Spleen (tissue), 11 donors: ENCODE data around the gene RPTOR. TPM values are rescaled to one million over a fixed set of nuclear protein-coding genes. Genes with fewer than 3 reads are reported as not detected.

Experiments used
- DNase-seq: peaks from one replicate; pipeline ENCODE4 v3.0.0-alpha.2; 2020
- H3K27ac ChIP-seq, 8 donors: fragments of 200-600 bp; sonication (generic) in 7 of 8; 1 replicate in 4 of 8; 2 replicates in 4 of 8; pipeline versions ENCODE4 v1.5.0 to v1.8.0; 2016 to 2021; ENCODE audit warnings: inconsistent platforms in 4 of 8, mild to moderate bottlenecking in 4 of 8, moderate library complexity in 1 of 8
- H3K27me3 ChIP-seq, 7 donors: fragments of 200-600 bp; sonication (generic) in 6 of 7; replicated peaks in 1 of 7; 1 replicate in 4 of 7; 2 replicates in 3 of 7; pipeline versions ENCODE4 v1.5.0 to v1.8.0; 2016 to 2021; ENCODE audit warnings: inconsistent platforms in 3 of 7, mild to moderate bottlenecking in 1 of 7
- H3K36me3 ChIP-seq, 6 donors: fragments of 200-600 bp; sonication (generic) in 5 of 6; 1 replicate in 4 of 6; 2 replicates in 2 of 6; pipeline versions ENCODE4 v1.5.0 to v1.8.0; 2016 to 2021; ENCODE audit warnings: inconsistent platforms in 2 of 6
- H3K4me1 ChIP-seq, 6 donors: fragments of 200-600 bp; sonication (generic) in 5 of 6; 1 replicate in 3 of 6; 2 replicates in 3 of 6; pipeline versions ENCODE4 v1.5.0 to v1.8.0; 2016 to 2021; ENCODE audit warnings: inconsistent platforms in 3 of 6
- H3K4me3 ChIP-seq, 8 donors: fragments of 200-600 bp; sonication (generic) in 7 of 8; 1 replicate in 4 of 8; 2 replicates in 4 of 8; pipeline versions ENCODE4 v1.5.0 to v1.8.0; 2016 to 2021; ENCODE audit warnings: inconsistent platforms in 4 of 8, mild to moderate bottlenecking in 4 of 8, moderate library complexity in 2 of 8
- H3K9me3 ChIP-seq, 8 donors: fragments of 200-600 bp; sonication (generic) in 7 of 8; 1 replicate in 4 of 8; 2 replicates in 4 of 8; pipeline versions ENCODE4 v1.5.0 to v1.8.0; 2016 to 2021; ENCODE audit warnings: inconsistent platforms in 4 of 8
- CTCF ChIP-seq, 11 experiments: fragments of 200-600 bp in 7 of 11; fragments of 450-650 bp in 4 of 11; sonication (generic) in 4 of 11; IDR thresholded peaks in 8 of 11; conservative IDR thresholded peaks in 3 of 11; 1 replicate in 7 of 11; 2 replicates in 4 of 11; pipeline versions ENCODE4 v1.4.0 to v1.8.0; 2016 to 2021; ENCODE audit warnings: antibody characterized with exemption in 11 of 11, inconsistent platforms in 4 of 11, mild to moderate bottlenecking in 1 of 11
- POLR2A ChIP-seq, 3 donors: fragments of 450-650 bp; IDR thresholded peaks; one replicate each; pipeline ENCODE4 v1.5.1; 2017; ENCODE audit warnings: antibody characterized with exemption in 3 of 3, mild to moderate bottlenecking in 1 of 3
- POLR2AphosphoS5 ChIP-seq, 3 donors: sonication (generic); formaldehyde crosslinking; IDR thresholded peaks; one replicate each; pipeline ENCODE4 v1.5.1; 2017; ENCODE audit warnings: antibody characterized with exemption in 3 of 3
- WGBS, 5 donors: extraction: QIAGEN DNeasy Blood & Tissue Kit in 3 of 5; methylation state at CpG; one replicate each; pipeline versions ENCODE4 v1.1.5 to v1.1.7; 2013 to 2018; 5-methylcytosine and 5-hydroxymethylcytosine counted together
- intact Hi-C: fragments of 100-400 bp; cut with DNase I; formaldehyde crosslinking; loops from one replicate; pipeline ENCODE4 v1.15.0; 2023; ENCODE audit warnings: low total_unique reads
- polyA plus RNA-seq, 3 donors: library from polyadenylated mRNA; stranded (reverse); fragments of 200-250 nt; gene quantifications; one replicate each; pipeline ENCODE4 v1.2.1, GENCODE V29; 2013
- total RNA-seq, 7 donors: library from RNA; depleted of rRNA in 3 of 7; stranded (reverse); fragments of >200 nt in 3 of 7; fragmentation: NEBNext Ultra II Directional in 4 of 7; extraction: Animal tissue kit (Norgen Biotek cat#: 25700) in 4 of 7; gene quantifications; one replicate each; pipeline versions ENCODE4 v1.1.0 to v1.2.1, GENCODE V29; 2016 to 2021
- donor health status: healthy with polysubstance abuse.
- donor health status: DM: no; HTN: no; CAD: no; lungs with moderate emphysema.
- donor health status: DM: no; HTN: no; CAD: no.
- donor health status: Bipolar disorder and iron deficiency.
- donor health status: healthy.
- donor health status: DM: no; HTN: no; CAD: no.
- donor health status: DM: yes; HTN: yes; CAD: no.

RPTOR gene
- total and polyA plus RNA-seq, 10 donors = 3.1 to 61.2 (median 40.7) TPM

DNA sequence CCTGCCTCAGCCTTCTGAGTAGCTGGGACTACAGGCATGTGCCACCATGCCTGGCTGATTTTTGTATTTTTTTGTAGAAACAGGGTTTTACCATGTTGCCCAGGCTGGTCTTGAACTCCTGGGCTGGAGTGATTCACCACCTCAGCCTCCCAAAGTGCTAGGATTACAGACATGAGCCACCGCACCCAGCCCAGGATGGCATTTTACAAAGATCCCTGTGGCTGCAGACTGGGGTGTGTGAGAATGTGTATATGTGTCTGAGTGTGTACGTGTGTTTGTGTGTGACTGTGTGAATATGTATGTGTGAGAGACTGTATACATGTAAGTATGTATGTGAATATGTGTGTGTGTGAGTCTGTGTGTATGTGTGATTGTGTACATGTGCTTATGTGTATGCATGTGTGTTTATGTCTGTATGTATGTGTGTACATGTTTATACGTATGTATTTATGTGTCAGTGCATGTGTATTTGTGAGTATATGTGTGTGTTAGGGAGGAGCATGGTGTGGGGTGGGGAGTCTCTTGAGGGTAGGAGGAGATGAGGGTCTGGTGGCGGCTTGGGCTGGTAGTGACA, 17.0 kb downstream of the RPTOR start:
- Histone ChIP-seq H3K27ac (no peak overlapping the region), H3K36me3 (peaks cover 0 to 28% (median 0%) of the 10 kb centered on the region in 6 donors), H3K4me1 (peaks cover 0 to 19% (median 2%) of the 10 kb centered on the region in 6 donors), H3K27me3 (no peaks in the 10 kb centered on the region), H3K9me3 (no peaks in the 10 kb centered on the region), H3K4me3 (no peak overlapping the region)
- 93 to 98% (median 95%) methylated on average over 4 of the region's 4 CpGs for WGBS, 5 donors
- no peak for DNase-seq
- TF ChIP-seq POLR2A (IDR thresholded peaks at IDR 0.05) (no peak), POLR2AphosphoS5 (IDR thresholded peaks at IDR 0.05) (no peak), CTCF (IDR thresholded peaks at IDR 0.05 in 8 of 11, conservative IDR thresholded peaks at IDR 0.05 in 3 of 11) (no peak)
- intact Hi-C loops = no loop called here

- DNase-seq = no peak
- WGBS, 5 donors = 87 to 91% (median 88%) methylated on average over 5 of the region's 5 CpGs
- Histone ChIP-seq H3K9me3 (no peaks in the 10 kb centered on the region), H3K27me3 (no peaks in the 10 kb centered on the region), H3K27ac (no peak overlapping the region), H3K4me1 (peaks cover 0 to 16% (median 2%) of the 10 kb centered on the region in 6 donors), H3K4me3 (no peak overlapping the region), H3K36me3 (peaks cover 0 to 12% (median 0%) of the 10 kb centered on the region in 6 donors)
- TF ChIP-seq CTCF (IDR thresholded peaks at IDR 0.05 in 8 of 11, conservative IDR thresholded peaks at IDR 0.05 in 3 of 11) (no peak), POLR2AphosphoS5 (IDR thresholded peaks at IDR 0.05) (no peak), POLR2A (IDR thresholded peaks at IDR 0.05) (no peak)
- intact Hi-C loops = no loop called here
Observed at GRCh38 chr17:80564545-80564944, 19.9 kb downstream of the RPTOR start.

DNA sequence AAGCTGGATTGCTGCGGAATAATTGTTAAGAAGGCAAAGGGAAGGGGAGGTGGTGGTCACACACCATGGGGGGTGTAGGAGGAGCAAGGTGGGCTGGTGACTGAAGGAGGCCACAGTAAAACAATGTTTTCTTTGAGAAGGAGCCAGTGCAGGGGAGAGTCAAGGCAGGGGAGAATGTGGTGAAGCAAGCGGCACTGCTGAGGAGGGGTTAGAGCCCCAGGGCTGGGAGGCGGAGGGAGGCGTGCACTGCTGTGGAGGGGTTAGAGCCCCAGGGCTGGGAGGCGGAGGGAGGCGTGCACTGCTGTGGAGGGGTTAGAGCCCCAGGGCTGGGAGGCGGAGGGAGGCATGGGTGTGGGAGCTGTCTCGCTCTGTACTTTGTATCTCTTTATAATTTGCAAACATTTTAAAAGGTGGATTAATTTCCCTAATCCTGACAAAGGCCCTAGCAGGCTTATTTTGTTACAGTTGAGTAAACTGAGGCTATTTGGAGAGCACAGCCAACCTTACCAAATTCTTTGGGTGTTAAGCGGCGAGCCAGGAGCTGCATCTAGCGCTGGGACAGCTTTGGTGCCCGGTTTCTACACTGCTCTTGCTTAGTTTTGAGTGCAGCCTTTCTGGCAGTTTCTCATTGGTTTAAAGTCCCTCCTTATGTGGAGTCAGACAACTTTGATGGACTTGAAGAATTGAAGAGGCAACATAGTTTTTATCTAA, 20.9 kb downstream of the RPTOR start:
- peaks cover 0 to 6% (median 0%) of the 10 kb centered on the region in 6 donors for H3K36me3 ChIP-seq
- DNase-seq = no peak
- no peaks in the 10 kb centered on the region for H3K27me3 ChIP-seq
- intact Hi-C loops = no loop called here
- no peaks in the 10 kb centered on the region for H3K9me3 ChIP-seq
- H3K4me1 ChIP-seq = peaks cover 0 to 16% (median 2%) of the 10 kb centered on the region in 6 donors
- H3K4me3 ChIP-seq = no peak overlapping the region
- no peak for TF ChIP-seq CTCF (IDR thresholded peaks at IDR 0.05 in 8 of 11, conservative IDR thresholded peaks at IDR 0.05 in 3 of 11)
- no peak for TF ChIP-seq POLR2A (IDR thresholded peaks at IDR 0.05)
- no peak for TF ChIP-seq POLR2AphosphoS5 (IDR thresholded peaks at IDR 0.05)
- WGBS, 5 donors = 80 to 91% (median 87%) methylated on average over 12 of the region's 12 CpGs
- H3K27ac ChIP-seq = no peak overlapping the region

DNA sequence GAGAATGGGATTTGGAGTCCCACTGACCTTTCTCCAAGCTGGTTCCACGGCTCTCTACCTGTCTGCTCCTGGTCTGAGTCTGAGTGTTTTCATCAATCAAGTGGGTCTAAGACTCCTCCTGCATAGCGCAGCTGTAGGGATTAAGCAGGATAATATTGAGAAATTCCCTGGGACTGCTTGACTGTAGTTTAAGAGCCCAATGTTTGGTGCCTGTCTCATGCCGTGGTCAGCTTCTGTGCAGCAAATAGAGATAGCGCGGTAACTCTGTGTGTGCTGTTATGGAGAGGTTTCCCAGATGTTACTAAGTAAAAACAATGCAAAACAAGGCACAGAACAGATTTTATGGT, 21.4 kb downstream of the RPTOR start:
- TF ChIP-seq POLR2AphosphoS5 (IDR thresholded peaks at IDR 0.05) (no peak), POLR2A (IDR thresholded peaks at IDR 0.05) (no peak), CTCF (IDR thresholded peaks at IDR 0.05 in 8 of 11, conservative IDR thresholded peaks at IDR 0.05 in 3 of 11) (no peak)
- 85 to 93% (median 92%) methylated on average over 5 of the region's 5 CpGs for WGBS, 5 donors

More for the DNA sequence above, 21.4 kb downstream of the RPTOR start:
- intact Hi-C loops = no loop called here
- Histone ChIP-seq H3K36me3 (peaks cover 0 to 6% (median 0%) of the 10 kb centered on the region in 6 donors), H3K27ac (no peak overlapping the region), H3K4me1 (peaks cover 0 to 16% (median 2%) of the 10 kb centered on the region in 6 donors), H3K4me3 (no peak overlapping the region), H3K9me3 (no peaks in the 10 kb centered on the region), H3K27me3 (no peaks in the 10 kb centered on the region)
- DNase-seq = no peak
